ENCODE data around the gene STRIP1.

Gene STRIP1

DNA sequence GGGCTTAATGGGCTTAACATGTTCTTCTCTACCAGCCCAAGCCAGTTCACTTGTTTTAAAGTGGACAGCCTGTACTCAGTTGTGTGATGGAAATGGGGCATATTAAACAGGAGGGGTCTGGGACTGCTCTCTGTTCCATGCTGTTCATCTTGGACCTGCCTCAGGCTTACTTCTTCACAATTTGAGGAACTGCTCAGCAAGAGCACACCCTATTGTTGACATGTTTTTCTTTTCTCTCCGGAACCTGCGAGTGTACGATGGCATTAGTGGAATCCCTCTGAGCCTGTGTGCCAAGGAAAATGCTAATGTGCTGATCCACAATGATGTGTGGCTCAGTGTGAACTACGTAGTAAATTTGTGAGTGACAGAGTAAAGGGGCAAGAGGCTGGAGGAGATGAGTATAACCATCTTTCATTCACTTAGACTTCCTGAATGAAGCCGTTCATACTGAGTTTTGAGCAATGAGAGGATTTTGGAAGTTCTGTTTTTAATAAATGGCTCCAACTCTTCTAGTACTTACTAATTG, 43.0 kb upstream of the STRIP1 start:
- DNase-seq: no peak
- Histone ChIP-seq H3K4me1 (ENCODE audit: low read length) (no peaks in the 10 kb centered on the region), H3K27me3 (replicated peaks; ENCODE audit: insufficient read depth, low read length) (no peaks in the 10 kb centered on the region), H3F3A (ENCODE audit: insufficient read depth, low read length) (no peaks in the 10 kb centered on the region), H3K4me2 (ENCODE audit: low read depth, low read length) (no peak overlapping the region), H3K9me2 (replicated peaks; ENCODE audit: insufficient read depth, low read length) (no peaks in the 10 kb centered on the region), H3K9me3 (replicated peaks; ENCODE audit: insufficient read depth, low read length) (no peaks in the 10 kb centered on the region), H3K9ac (ENCODE audit: low read length) (no peak overlapping the region), H3K79me2 (ENCODE audit: low read length) (peaks cover 11% of the 10 kb centered on the region), H3K27ac (ENCODE audit: low read length) (no peak overlapping the region), H3K4me3 (ENCODE audit: low read length) (no peak overlapping the region), H2AFZ (ENCODE audit: low read length) (no peak overlapping the region), H4K20me1 (ENCODE audit: insufficient read depth, low read length) (no peaks in the 10 kb centered on the region), H3K36me3 (replicated peaks; ENCODE audit: insufficient read depth, low read length) (no peaks in the 10 kb centered on the region)
- TF ChIP-seq EZH2phosphoT487 (IDR thresholded peaks at IDR 0.05; ENCODE audit: low read length): no peak

DNA sequence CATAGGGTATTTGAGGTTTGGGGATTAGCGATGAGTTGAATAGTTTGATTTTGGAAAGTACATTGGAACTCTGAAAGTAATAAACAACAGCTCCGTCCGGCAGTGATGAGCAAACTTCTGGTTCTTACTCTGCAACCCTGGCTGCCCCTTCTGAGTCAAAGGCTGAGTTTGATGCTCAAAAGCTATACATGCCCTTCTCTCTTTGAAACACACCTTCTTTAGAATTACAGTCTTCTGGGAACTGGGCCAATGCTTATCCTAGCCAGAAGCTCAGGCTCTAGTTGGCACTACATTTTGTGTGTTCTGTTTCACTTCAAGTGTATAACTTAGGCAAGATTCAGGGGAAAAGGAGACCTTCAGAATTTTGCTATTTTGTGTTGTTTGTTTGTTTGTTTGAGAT, 40.5 kb upstream of the STRIP1 start:
- Histone ChIP-seq H3K4me1 (ENCODE audit: low read length) (no peaks in the 10 kb centered on the region), H3K9me2 (replicated peaks; ENCODE audit: insufficient read depth, low read length) (no peaks in the 10 kb centered on the region), H2AFZ (ENCODE audit: low read length) (no peak overlapping the region), H3K36me3 (replicated peaks; ENCODE audit: insufficient read depth, low read length) (no peaks in the 10 kb centered on the region), H3K4me2 (ENCODE audit: low read depth, low read length) (no peak overlapping the region), H3K4me3 (ENCODE audit: low read length) (no peak overlapping the region), H3K79me2 (ENCODE audit: low read length) (no peaks in the 10 kb centered on the region), H3K9ac (ENCODE audit: low read length) (no peak overlapping the region), H3K27ac (ENCODE audit: low read length) (no peak overlapping the region), H4K20me1 (ENCODE audit: insufficient read depth, low read length) (no peaks in the 10 kb centered on the region), H3K9me3 (replicated peaks; ENCODE audit: insufficient read depth, low read length) (no peaks in the 10 kb centered on the region), H3F3A (ENCODE audit: insufficient read depth, low read length) (no peaks in the 10 kb centered on the region), H3K27me3 (replicated peaks; ENCODE audit: insufficient read depth, low read length) (no peaks in the 10 kb centered on the region)
- TF ChIP-seq EZH2 (optimal IDR thresholded peaks at IDR 0.05; ENCODE audit: low read depth, low read length) (no peak), EZH2phosphoT487 (IDR thresholded peaks at IDR 0.05; ENCODE audit: low read length) (no peak)
- TF ChIP-seq, protein P1, sequence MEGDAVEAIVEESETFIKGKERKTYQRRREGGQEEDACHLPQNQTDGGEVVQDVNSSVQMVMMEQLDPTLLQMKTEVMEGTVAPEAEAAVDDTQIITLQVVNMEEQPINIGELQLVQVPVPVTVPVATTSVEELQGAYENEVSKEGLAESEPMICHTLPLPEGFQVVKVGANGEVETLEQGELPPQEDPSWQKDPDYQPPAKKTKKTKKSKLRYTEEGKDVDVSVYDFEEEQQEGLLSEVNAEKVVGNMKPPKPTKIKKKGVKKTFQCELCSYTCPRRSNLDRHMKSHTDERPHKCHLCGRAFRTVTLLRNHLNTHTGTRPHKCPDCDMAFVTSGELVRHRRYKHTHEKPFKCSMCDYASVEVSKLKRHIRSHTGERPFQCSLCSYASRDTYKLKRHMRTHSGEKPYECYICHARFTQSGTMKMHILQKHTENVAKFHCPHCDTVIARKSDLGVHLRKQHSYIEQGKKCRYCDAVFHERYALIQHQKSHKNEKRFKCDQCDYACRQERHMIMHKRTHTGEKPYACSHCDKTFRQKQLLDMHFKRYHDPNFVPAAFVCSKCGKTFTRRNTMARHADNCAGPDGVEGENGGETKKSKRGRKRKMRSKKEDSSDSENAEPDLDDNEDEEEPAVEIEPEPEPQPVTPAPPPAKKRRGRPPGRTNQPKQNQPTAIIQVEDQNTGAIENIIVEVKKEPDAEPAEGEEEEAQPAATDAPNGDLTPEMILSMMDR (IDR thresholded peaks at IDR 0.05; ENCODE audit: low read length): no peak
- no peak for DNase-seq

GRCh38 chr1:109994654-109995053, 39.8 kb upstream of the STRIP1 start:
- Histone ChIP-seq H3K4me1 (ENCODE audit: low read length) (no peaks in the 10 kb centered on the region), H3K4me2 (ENCODE audit: low read depth, low read length) (no peak overlapping the region), H3K9me2 (replicated peaks; ENCODE audit: insufficient read depth, low read length) (no peaks in the 10 kb centered on the region), H2AFZ (ENCODE audit: low read length) (no peak overlapping the region), H3K27ac (ENCODE audit: low read length) (no peak overlapping the region), H3K4me3 (ENCODE audit: low read length) (no peak overlapping the region), H3K27me3 (replicated peaks; ENCODE audit: insufficient read depth, low read length) (no peaks in the 10 kb centered on the region), H3K79me2 (ENCODE audit: low read length) (no peaks in the 10 kb centered on the region), H3F3A (ENCODE audit: insufficient read depth, low read length) (no peaks in the 10 kb centered on the region), H3K36me3 (replicated peaks; ENCODE audit: insufficient read depth, low read length) (no peaks in the 10 kb centered on the region), H3K9me3 (replicated peaks; ENCODE audit: insufficient read depth, low read length) (no peaks in the 10 kb centered on the region), H3K9ac (ENCODE audit: low read length) (no peak overlapping the region), H4K20me1 (ENCODE audit: insufficient read depth, low read length) (no peaks in the 10 kb centered on the region)
- DNase-seq: no peak
- TF ChIP-seq, protein P1 (IDR thresholded peaks at IDR 0.05; ENCODE audit: low read length): no peak
- TF ChIP-seq EZH2 (optimal IDR thresholded peaks at IDR 0.05; ENCODE audit: low read depth, low read length): no peak
- TF ChIP-seq EZH2phosphoT487 (IDR thresholded peaks at IDR 0.05; ENCODE audit: low read length): no peak

GRCh38 chr1:109995536-109995935, 38.9 kb upstream of the STRIP1 start:
- H3K36me3 ChIP-seq (replicated peaks; ENCODE audit: insufficient read depth, low read length): no peaks in the 10 kb centered on the region

More at GRCh38 chr1:109995536-109995935, 38.9 kb upstream of the STRIP1 start:
- no peak overlapping the region for H3K9ac ChIP-seq (ENCODE audit: low read length)
- H3K9me3 ChIP-seq (replicated peaks; ENCODE audit: insufficient read depth, low read length): no peaks in the 10 kb centered on the region
- no peaks in the 10 kb centered on the region for H3K79me2 ChIP-seq (ENCODE audit: low read length)
- H3K9me2 ChIP-seq (replicated peaks; ENCODE audit: insufficient read depth, low read length): no peaks in the 10 kb centered on the region
- TF ChIP-seq, protein P1 (IDR thresholded peaks at IDR 0.05; ENCODE audit: low read length): no peak
- TF ChIP-seq EZH2 (optimal IDR thresholded peaks at IDR 0.05; ENCODE audit: low read depth, low read length) (no peak), EZH2phosphoT487 (IDR thresholded peaks at IDR 0.05; ENCODE audit: low read length) (no peak)
- no peaks in the 10 kb centered on the region for H4K20me1 ChIP-seq (ENCODE audit: insufficient read depth, low read length)
- H3K4me1 ChIP-seq (ENCODE audit: low read length): no peaks in the 10 kb centered on the region
- no peak overlapping the region for H2AFZ ChIP-seq (ENCODE audit: low read length)
- no peaks in the 10 kb centered on the region for H3F3A ChIP-seq (ENCODE audit: insufficient read depth, low read length)
- no peak overlapping the region for H3K27ac ChIP-seq (ENCODE audit: low read length)
- H3K4me2 ChIP-seq (ENCODE audit: low read depth, low read length): no peak overlapping the region
- no peaks in the 10 kb centered on the region for H3K27me3 ChIP-seq (replicated peaks; ENCODE audit: insufficient read depth, low read length)
- H3K4me3 ChIP-seq (ENCODE audit: low read length): no peak overlapping the region
- no peak for DNase-seq

Measured in MM.1S (cell line).